HepG2 (cell line): ENCODE results near the gene RAD50.

ENCODE experiments used
- CC2D1A ChIP-seq: sonication (generic); formaldehyde crosslinking; IDR thresholded peaks from 2 replicates; pipeline ENCODE4 v1.8.1; 2023; ENCODE audit warnings: mild to moderate bottlenecking, missing genetic modification reagents
- JUN ChIP-seq: sonication (generic); formaldehyde crosslinking; IDR thresholded peaks from 2 replicates; pipeline ENCODE4 v1.4.0; 2020; ENCODE audit warnings: mild to moderate bottlenecking, missing genetic modification reagents
- KMT2A ChIP-seq: sonication (generic); formaldehyde crosslinking; IDR thresholded peaks from 2 replicates; pipeline ENCODE4 v1.4.0; 2020; ENCODE audit warnings: missing genetic modification reagents
- PRDM10 ChIP-seq: sonication (generic); formaldehyde crosslinking; IDR thresholded peaks from 2 replicates; pipeline ENCODE4 v1.4.0; 2020; ENCODE audit warnings: low read depth, missing genetic modification reagents
- REST ChIP-seq, 2 experiments: IDR thresholded peaks; 2 replicates each; pipeline ENCODE4 v1.6.1; 2011 to 2012; ENCODE audit warnings: low read length in 2 of 2, borderline replicate concordance in 1 of 2, low read depth in 1 of 2, mild to moderate bottlenecking in 1 of 2, moderate library complexity in 1 of 2
- TFDP1 ChIP-seq: IDR thresholded peaks from 2 replicates; pipeline ENCODE4 v1.6.1; 2016; ENCODE audit warnings: missing compliant biosample characterization, missing genetic modification reagents, borderline replicate concordance
- XRCC5 ChIP-seq: fragments of 200-400 bp; formaldehyde crosslinking; optimal IDR thresholded peaks from 2 replicates; pipeline ENCODE3; 2017; ENCODE audit warnings: mild to moderate bottlenecking, low read length
- YY1 ChIP-seq: IDR thresholded peaks from 2 replicates; pipeline ENCODE4 v1.6.1; 2011; ENCODE audit warnings: low read length, low read depth, moderate library complexity, mild to moderate bottlenecking; ENCODE audit not compliant: insufficient read depth, insufficient replicate concordance
- ZNF713 ChIP-seq: sonication (generic); formaldehyde crosslinking; IDR thresholded peaks from 2 replicates; pipeline ENCODE4 v1.4.0; 2020; ENCODE audit warnings: mild to moderate bottlenecking, missing genetic modification reagents

- TF ChIP-seq CC2D1A: no peak
- no peak for TF ChIP-seq YY1
- no peak for TF ChIP-seq XRCC5
- TF ChIP-seq KMT2A (CRISPR knock-in tag): no peak
- TF ChIP-seq REST (IDR thresholded peaks at IDR 0.05; ENCODE audit: borderline replicate concordance in 1 of 2, low read depth in 1 of 2, low read length in 2 of 2): no peak
- no peak for TF ChIP-seq JUN (CRISPR knock-in tag)
- TF ChIP-seq ZNF713 (CRISPR knock-in tag): no peak
- TF ChIP-seq PRDM10 (CRISPR knock-in tag): no peak
- no peak for TF ChIP-seq TFDP1 (CRISPR knock-in tag)
These were observed 80.5 kb downstream of the RAD50 start for GRCh38 chr5:132637241-132637640.
